ENCODE results near the gene CCDC92B.

Gene CCDC92B

GRCh38 chr17:2721603-2722002 is 27.8 kb downstream of the CCDC92B start:
- no peak for DNase-seq (ENCODE audit: low spot score)

DNA sequence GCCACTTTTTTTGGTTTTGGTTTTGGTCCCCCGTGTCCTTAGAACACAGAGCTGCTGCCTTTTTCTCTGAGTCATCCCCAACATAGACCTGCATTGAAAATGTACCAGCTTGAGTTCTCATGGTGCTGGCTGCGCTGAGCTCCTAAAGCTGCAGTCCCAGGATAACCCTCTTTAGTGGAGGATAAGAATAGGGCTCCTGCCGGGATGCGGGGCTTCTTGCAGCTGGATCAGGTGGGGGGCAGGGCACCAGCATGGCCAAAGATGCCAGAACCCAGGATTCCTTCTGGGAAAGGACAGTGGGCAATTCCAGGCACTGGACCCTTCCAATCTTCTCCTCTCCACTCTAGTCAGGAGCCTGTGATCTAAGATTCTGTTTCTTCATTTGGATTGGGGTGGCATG is 29.6 kb downstream of the CCDC92B start:
- no peak for DNase-seq (ENCODE audit: low spot score)

DNA sequence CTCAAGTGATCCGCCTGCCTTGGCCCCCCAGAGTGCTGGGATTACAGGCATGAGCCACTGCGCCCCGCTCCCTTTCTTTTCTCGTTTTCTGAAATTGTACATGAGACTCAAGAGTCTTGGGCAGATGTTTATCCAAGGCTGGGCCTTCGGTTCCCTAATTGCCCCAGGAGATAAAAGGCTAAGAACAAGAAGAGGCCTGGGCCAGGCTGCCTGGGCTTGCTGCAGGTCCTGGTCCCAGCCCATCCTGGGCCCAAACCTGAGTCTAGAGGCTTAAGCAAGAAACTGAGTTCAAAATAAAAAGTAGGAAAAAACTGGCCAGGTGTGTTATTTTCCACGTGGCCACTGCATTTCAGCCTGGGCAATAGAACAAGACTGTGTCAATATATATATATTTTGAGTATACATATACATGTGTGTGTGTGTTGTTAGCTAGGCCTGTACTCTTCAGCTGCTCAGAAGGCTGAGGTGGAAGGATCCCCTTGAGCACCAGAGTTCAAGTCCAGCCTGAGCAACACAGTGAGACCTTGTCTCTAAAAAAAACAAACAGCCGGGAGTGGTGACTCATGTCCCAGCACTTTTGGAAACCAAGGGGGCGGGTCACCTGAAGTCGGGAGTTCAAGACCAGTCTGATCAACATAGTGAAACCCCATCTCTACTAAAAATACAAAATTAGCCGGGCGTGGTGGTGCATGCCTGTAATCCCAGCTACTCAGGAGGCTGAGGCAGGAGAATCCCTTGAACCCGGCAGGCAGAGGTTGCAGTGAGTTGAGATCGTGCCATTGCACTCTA is 31.1 kb downstream of the CCDC92B start:
- DNase-seq (ENCODE audit: low spot score): no peak

GRCh38 chr17:2716649-2717048 is 32.8 kb downstream of the CCDC92B start:
- DNase-seq (ENCODE audit: low spot score): no peak

- DNase-seq (ENCODE audit: low spot score): no peak
These were observed 35.6 kb downstream of the CCDC92B start for GRCh38 chr17:2713881-2714280.

GRCh38 chr17:2712300-2713043 is 37.0 kb downstream of the CCDC92B start:
- DNase-seq (ENCODE audit: low spot score): no peak

GRCh38 chr17:2711608-2712299 is 37.7 kb downstream of the CCDC92B start, which contains the start of gene CLUH:
TSS of gene CLUH (minus strand) at chr17:2711764. CDS start at chr17:2711661, 103 bp downstream.
- DNase-seq (ENCODE audit: low spot score): peak; percentile 96

DNA sequence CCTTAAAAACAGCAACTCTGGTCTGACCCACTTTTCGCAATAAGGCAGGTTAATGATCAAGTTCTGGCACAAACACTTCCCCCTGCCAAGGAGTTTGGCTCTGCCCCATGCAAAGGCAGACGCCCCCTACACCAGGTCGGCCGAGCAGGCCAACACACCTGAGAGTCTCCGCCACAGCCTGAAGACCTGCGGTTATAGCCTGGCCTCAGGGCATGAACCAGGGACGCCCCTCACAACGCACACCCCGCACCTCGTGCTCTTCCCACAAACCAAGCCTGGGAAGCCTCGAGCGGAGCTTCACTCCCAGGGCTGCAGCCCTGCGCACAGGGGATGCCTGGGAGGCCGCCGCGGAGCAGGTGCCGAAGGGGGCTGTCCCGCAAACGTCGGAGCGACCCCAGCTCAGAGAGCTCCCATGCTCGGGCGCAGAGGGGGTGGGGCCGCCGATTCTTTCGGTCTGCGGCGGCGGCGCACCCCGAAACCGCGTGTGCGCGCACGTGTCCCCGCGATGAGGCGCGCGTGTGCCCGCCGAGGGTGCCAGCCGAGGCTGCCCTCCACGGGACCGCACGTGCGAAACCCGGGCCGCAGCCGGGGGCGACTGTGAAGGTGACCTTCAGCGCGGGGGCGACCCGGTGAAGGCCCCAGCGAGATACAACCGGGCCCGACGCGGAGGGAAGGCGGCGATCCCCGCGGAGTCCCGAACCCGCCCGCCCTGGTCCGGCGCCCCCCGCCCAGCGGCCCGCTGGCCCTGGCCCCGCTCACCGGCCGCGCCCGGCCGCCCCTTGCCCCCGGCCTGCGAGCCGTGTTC is 38.4 kb downstream of the CCDC92B start:
- no peak for DNase-seq (ENCODE audit: low spot score)

- DNase-seq (ENCODE audit: low spot score): no peak
These were observed 39.2 kb downstream of the CCDC92B start for GRCh38 chr17:2710071-2710802.

DNA sequence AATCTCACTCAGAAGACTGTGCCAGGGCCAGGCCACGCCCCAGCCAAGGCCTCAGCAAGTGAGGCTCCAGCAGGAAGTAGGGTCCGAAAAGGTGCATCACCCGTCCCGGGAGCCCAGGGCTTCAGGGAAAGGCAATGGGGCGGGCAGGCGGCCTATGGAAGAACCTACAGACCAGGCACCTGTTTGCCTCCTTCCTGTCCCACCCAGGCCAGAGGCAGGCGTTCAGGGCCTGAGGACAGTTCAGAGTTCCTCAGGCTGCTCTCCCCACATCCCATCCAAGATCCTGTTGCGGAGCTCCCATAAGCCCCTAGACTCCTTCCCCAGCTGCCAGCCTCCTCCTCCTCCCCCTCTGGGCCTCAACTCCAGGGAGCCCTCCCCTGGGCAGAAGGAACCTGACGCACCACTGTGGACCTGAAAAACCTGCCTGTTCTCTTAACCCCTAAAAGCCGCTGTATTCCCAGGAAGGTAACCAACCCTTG is 40.2 kb downstream of the CCDC92B start:
- DNase-seq (ENCODE audit: low spot score): no peak

DNA sequence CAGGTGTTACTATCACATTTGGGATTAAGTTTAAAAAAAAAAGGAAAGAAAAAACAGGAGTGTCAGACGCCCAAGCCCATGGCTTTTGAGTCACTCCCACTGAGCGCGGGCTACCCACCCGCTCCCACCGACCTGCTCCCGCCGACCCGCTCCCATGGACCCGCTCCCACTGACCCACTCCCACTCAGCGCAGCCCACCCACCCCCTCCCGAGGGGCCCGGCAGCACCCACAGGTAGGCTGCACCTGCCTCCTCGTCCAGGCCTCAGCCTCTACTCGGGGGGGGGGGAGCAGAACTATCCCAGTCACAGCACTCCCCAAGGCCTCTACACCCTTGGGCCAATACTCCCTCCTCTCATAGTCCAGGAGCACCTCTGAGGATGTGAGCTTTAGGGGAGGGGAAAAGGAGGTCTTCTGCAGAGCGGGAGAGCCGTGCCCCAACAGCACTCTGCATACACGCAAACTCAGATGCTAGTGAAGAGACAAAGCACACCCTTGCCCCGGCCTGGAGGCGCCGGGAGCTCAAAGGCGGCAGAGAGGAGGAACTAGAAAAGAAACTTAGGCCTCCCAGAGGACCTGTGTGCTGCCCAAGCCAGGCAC is 40.8 kb downstream of the CCDC92B start:
- no peak for DNase-seq (ENCODE audit: low spot score)

DNA sequence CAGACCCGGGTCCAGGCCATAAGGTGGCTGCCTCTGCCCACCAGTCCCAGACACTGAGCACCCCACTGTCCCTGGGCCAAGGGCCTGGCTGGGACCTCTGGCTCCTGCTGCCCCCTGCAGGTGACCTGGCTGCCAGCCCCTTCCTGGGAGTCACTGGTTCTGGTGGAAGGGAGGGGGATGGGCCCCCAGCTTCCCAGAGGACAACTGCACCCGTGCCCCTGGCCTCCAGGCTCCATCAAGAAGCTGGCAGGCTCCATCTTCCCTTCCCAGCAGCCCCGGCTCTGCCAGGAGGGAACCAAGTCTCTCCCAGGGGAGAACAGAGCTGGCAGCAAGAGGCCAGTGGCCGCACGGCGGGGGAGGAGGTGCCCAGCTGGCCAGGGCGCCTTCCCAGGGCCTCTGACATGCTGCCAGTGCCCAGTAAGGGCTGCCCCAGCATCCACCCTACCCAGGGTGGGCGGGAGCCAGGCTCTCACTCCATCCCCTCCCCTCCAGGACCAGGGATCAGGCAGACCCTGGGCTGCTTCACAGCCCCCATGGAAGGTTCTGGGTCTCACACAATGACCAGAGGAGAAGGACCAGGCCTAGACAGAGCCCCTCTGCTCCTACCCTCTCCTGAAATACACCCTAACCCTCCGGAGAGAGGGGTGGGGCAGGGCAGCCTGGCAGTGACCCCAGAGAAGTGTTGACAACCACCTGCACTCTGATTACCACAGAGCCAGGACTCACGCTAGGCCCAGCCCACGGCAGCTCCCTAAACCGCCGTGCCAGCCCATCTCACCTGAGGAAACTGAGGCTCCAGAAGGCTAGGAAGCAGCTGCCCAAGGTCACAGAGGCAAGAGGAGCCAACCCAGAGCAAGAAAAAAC is 41.5 kb downstream of the CCDC92B start:
- DNase-seq (ENCODE audit: low spot score): peak; percentile 56

DNA sequence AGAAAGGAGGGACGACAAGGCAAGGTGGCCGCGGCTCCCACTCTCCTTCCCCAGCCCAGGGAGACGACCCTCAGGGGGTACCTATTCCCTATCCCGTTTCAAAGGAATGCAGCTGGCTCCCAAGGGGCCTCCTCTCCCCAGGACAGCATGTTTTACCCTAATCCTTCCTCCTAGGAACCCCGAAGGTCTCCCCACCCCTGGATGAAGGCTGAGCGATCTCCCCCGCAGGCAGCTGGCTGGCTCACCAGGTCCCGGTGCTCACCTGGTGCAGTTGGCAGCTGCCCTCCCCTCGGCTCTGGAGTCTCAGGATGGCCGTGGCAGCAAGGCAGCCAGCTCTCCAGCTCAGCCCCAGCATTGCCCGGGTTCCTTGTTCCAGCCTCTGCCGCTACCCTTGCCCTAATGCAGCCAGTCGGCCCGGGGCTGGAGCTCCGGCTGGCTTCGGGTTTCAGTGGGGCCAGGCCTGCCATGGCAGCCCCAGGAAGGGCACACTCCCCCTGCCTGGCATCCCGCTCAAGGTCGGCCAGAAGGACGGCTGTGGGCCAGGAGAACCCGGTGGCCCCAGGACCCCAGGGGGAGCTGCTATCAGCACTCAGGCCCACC is 42.4 kb downstream of the CCDC92B start:
- DNase-seq (ENCODE audit: low spot score): no peak

- no peak for DNase-seq (ENCODE audit: low spot score)
These were observed 43.3 kb downstream of the CCDC92B start for GRCh38 chr17:2705888-2706795.

DNA sequence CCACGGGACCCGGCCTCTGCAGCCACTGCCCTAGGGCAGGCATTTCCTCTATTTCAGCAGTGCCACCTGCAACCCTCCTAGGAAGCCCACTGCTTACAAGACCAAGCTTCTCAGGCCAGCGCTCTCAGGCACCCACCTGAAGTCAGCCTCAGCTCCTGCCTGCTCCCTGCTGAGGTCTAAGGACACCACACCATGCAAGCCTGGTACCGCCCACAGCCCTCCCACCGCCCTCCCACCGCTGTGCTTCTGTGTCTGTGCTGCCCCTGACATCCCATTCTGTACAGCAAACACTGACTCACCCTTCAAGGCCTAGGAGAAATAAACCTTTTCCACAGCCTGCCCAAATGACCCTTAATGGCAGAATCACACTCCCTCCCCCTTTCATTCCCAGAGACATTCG is 44.2 kb downstream of the CCDC92B start:
- DNase-seq (ENCODE audit: low spot score): no peak

GRCh38 chr17:2704890-2705248 is 44.6 kb downstream of the CCDC92B start:
- no peak for DNase-seq (ENCODE audit: low spot score)

DNA sequence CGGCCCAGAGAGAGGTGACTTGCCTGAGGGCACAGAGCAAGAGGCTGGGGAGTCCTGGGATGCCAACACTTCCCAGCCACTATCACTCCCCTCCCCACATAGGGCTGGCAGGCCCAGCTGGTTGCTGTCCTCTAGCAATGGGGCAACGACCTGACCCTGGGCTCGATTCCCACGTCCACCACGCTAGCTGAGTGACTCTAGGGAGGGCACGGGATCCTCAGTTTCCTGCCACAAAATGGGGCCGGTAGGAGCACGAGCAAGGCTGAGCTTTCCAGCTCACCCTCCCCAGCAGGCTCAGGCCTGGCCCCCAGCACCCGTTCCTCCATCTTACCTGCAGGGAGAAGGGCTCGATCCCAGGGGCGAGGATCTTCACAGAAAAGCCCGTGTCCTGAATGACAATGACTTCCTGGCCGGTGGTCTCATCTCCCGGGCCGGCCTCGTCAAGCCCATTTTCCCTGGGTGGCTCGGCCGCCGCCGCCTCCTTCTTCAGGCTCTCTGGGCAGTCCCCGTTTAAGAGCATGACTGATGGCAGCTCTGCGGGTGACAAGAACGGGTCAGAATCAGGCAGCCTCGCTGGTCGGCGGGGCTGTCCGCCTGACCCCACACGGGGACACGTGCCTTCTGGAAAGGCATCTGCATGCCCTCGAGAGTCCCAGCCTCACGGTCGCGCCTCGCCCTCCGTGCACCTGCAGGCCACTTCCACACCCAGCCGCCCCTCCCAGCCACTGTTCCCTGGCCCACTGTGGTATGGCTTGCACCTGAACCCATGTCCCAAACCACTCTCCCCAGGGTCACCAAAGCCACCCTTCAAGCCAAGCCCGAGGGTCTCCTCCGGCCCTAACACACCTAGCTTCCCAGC is 45.2 kb downstream of the CCDC92B start:
- no peak for DNase-seq (ENCODE audit: low spot score)
